T-helper 2 cell (primary cell): ENCODE measurements around the gene EPS15.

Experiments
- DNase-seq, 5 experiments: peaks; one replicate each; pipeline versions ENCODE4 v3.0.0 to v3.0.0-alpha.2; 2012 to 2022

EPS15 gene

GRCh38 chr1:51313268-51313852, 205.7 kb downstream of the EPS15 start:
- DNase-seq = no peak

GRCh38 chr1:51312718-51313117, 206.3 kb downstream of the EPS15 start:
- DNase-seq = no peak

GRCh38 chr1:51311826-51312225, 207.2 kb downstream of the EPS15 start:
- no peak for DNase-seq

- no peak for DNase-seq
Observed at GRCh38 chr1:51310871-51311613, 208.0 kb downstream of the EPS15 start.

- no peak for DNase-seq
Observed at GRCh38 chr1:51309291-51309690, 209.8 kb downstream of the EPS15 start.

GRCh38 chr1:51308636-51309035, 210.4 kb downstream of the EPS15 start:
- no peak for DNase-seq

GRCh38 chr1:51306950-51307349, 212.1 kb downstream of the EPS15 start:
- no peak for DNase-seq

- DNase-seq = no peak
Observed at GRCh38 chr1:51305371-51305823, 213.7 kb downstream of the EPS15 start.

- DNase-seq = no peak
Observed at GRCh38 chr1:51304360-51304759, 214.7 kb downstream of the EPS15 start.
